GM12878 (cell line): ENCODE data around the gene TPO.

Experiments used
- BRCA1 ChIP-seq: IDR thresholded peaks from 2 replicates; pipeline ENCODE4 v1.6.1; 2011; ENCODE audit warnings: low read depth, low read length, improper control_type of control experiment
- EP300 ChIP-seq, 2 experiments: fragments of 150-350 bp in 1 of 2; IDR thresholded peaks; 2 replicates each; pipeline ENCODE4 v1.6.1; 2011 to 2012; ENCODE audit warnings: low read depth in 2 of 2, low read length in 2 of 2, borderline replicate concordance in 1 of 2, improper control_type of control experiment in 1 of 2, inconsistent platforms in 1 of 2; ENCODE audit not compliant: control insufficient read depth in 1 of 2
- EZH2 ChIP-seq: IDR thresholded peaks from 2 replicates; pipeline ENCODE4 v1.6.1; 2012; ENCODE audit warnings: low read depth, mild to moderate bottlenecking, control low read depth, inconsistent platforms, low read length, borderline replicate concordance; ENCODE audit not compliant: control insufficient read depth
- IRF3 ChIP-seq: fragments of 450-650 bp; IDR thresholded peaks from 2 replicates; pipeline ENCODE4 v1.6.1; 2014; ENCODE audit warnings: mild to moderate bottlenecking
- POLR2AphosphoS5 ChIP-seq: IDR thresholded peaks from 2 replicates; pipeline ENCODE4 v1.6.1; 2011; ENCODE audit warnings: mild to moderate bottlenecking, low read length, inconsistent platforms
- SMC3 ChIP-seq: IDR thresholded peaks from 2 replicates; pipeline ENCODE4 v1.6.1; 2011; ENCODE audit warnings: low read length, improper control_type of control experiment, borderline replicate concordance
- SREBF1 ChIP-seq: IDR thresholded peaks from 2 replicates; pipeline ENCODE4 v1.6.1; 2012; ENCODE audit warnings: mild to moderate bottlenecking, low read length
- TBL1XR1 ChIP-seq: IDR thresholded peaks from 2 replicates; pipeline ENCODE4 v1.6.1; 2012; ENCODE audit warnings: low read depth, low read length, improper control_type of control experiment
- ZNF622 ChIP-seq: fragments of 450-650 bp; IDR thresholded peaks from 2 replicates; pipeline ENCODE4 v1.6.1; 2017; ENCODE audit warnings: mild to moderate bottlenecking, inconsistent platforms
- TF ChIP-seq, protein P1 (sequence below), 3 experiments: IDR thresholded peaks in 2 of 3; conservative IDR thresholded peaks in 1 of 3; 2 replicates each; pipeline ENCODE4 v1.5.1; 2011; ENCODE audit warnings: low read depth in 3 of 3, low read length in 3 of 3, mild to moderate bottlenecking in 3 of 3, control low read depth in 2 of 3, moderate library complexity in 2 of 3, inconsistent platforms in 1 of 3, mixed read lengths in 1 of 3; ENCODE audit not compliant: control insufficient read depth in 2 of 3, insufficient read depth in 1 of 3; ENCODE audit errors: extremely low read depth in 1 of 3
- TF ChIP-seq, protein P2 (sequence below): IDR thresholded peaks from 2 replicates; pipeline ENCODE4 v1.6.1; 2011; ENCODE audit warnings: low read depth, mild to moderate bottlenecking, low read length, moderate library complexity, borderline replicate concordance; ENCODE audit errors: extremely low read depth

DNA sequence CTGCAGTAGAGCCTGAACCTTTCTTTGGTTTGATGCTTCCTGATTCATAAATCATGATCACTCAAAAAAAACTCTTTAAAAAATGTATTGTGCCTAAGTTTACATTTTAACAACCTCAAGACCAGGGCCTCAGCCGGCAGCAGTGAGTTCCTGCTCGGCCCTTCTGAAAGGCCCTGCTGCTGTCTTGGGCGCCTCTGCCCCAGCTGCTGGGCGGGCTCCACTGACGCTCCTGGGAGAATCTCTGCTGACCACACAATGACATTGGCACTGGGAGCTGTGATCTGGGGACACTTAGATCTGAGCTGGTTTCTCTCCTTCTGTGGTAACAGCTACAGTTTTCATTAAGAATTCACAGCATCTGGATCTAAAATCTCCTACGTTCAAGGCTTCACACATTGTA is 25.7 kb downstream of the TPO start:
- TF ChIP-seq, protein P1, sequence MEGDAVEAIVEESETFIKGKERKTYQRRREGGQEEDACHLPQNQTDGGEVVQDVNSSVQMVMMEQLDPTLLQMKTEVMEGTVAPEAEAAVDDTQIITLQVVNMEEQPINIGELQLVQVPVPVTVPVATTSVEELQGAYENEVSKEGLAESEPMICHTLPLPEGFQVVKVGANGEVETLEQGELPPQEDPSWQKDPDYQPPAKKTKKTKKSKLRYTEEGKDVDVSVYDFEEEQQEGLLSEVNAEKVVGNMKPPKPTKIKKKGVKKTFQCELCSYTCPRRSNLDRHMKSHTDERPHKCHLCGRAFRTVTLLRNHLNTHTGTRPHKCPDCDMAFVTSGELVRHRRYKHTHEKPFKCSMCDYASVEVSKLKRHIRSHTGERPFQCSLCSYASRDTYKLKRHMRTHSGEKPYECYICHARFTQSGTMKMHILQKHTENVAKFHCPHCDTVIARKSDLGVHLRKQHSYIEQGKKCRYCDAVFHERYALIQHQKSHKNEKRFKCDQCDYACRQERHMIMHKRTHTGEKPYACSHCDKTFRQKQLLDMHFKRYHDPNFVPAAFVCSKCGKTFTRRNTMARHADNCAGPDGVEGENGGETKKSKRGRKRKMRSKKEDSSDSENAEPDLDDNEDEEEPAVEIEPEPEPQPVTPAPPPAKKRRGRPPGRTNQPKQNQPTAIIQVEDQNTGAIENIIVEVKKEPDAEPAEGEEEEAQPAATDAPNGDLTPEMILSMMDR (IDR thresholded peaks at IDR 0.05 in 2 of 3, conservative IDR thresholded peaks at IDR 0.05 in 1 of 3; ENCODE audit: control insufficient read depth in 2 of 3, extremely low read depth in 1 of 3, insufficient read depth in 1 of 3, low read depth in 3 of 3, low read length in 3 of 3) = no peak
- TF ChIP-seq POLR2AphosphoS5 (no peak), TBL1XR1 (no peak), IRF3 (no peak), SREBF1 (no peak), EP300 (IDR thresholded peaks at IDR 0.05; ENCODE audit: borderline replicate concordance in 1 of 2, control insufficient read depth in 1 of 2, low read depth in 2 of 2, low read length in 2 of 2) (no peak), ZNF622 (no peak), BRCA1 (no peak), SMC3 (no peak), EZH2 (no peak)
- TF ChIP-seq, protein P2, sequence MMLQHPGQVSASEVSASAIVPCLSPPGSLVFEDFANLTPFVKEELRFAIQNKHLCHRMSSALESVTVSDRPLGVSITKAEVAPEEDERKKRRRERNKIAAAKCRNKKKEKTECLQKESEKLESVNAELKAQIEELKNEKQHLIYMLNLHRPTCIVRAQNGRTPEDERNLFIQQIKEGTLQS = no peak
